Activated CD4-positive, CD25-positive, alpha-beta regulatory T cell treated with anti-CD3 and anti-CD28 coated beads, Interleukin-2, amount 50 U/mL, for 72 hours (primary cell): ENCODE data around the gene BBX.

Source experiments
- DNase-seq: peaks from one replicate; pipeline ENCODE4 v3.0.0; 2021

Gene BBX

GRCh38 chr3:107660306-107660976 is 137.7 kb downstream of the BBX start:
- DNase-seq: no peak

GRCh38 chr3:107661447-107662123 is 138.8 kb downstream of the BBX start:
- no peak for DNase-seq

GRCh38 chr3:107662124-107662507 is 139.4 kb downstream of the BBX start:
- DNase-seq: no peak

- no peak for DNase-seq
Observed at GRCh38 chr3:107662586-107662985, 139.8 kb downstream of the BBX start.

GRCh38 chr3:107663266-107663665 is 140.5 kb downstream of the BBX start:
- DNase-seq: no peak

GRCh38 chr3:107664614-107665013 is 141.9 kb downstream of the BBX start:
- DNase-seq: no peak

GRCh38 chr3:107665351-107665750 is 142.6 kb downstream of the BBX start:
- no peak for DNase-seq

GRCh38 chr3:107666853-107667252 is 144.1 kb downstream of the BBX start:
- DNase-seq: no peak

GRCh38 chr3:107668416-107668815 is 145.7 kb downstream of the BBX start:
- DNase-seq: no peak

GRCh38 chr3:107668963-107669362 is 146.2 kb downstream of the BBX start:
- DNase-seq: no peak

GRCh38 chr3:107669669-107670068 is 146.9 kb downstream of the BBX start:
- DNase-seq: no peak

GRCh38 chr3:107670986-107671385 is 148.2 kb downstream of the BBX start:
- no peak for DNase-seq

- DNase-seq: no peak
Observed at GRCh38 chr3:107674371-107674770, 151.6 kb downstream of the BBX start.

- DNase-seq: no peak
Observed at GRCh38 chr3:107675233-107675900, 152.6 kb downstream of the BBX start.

- DNase-seq: no peak
Observed at GRCh38 chr3:107676469-107677309, 153.9 kb downstream of the BBX start.

- DNase-seq: no peak
Observed at GRCh38 chr3:107679921-107680320, 157.2 kb downstream of the BBX start.

- DNase-seq: no peak
Observed at GRCh38 chr3:107680698-107681097, 157.9 kb downstream of the BBX start.

GRCh38 chr3:107681396-107681795 is 158.6 kb downstream of the BBX start:
- DNase-seq: no peak

- DNase-seq: no peak
Observed at GRCh38 chr3:107682580-107682979, 159.8 kb downstream of the BBX start.

GRCh38 chr3:107683447-107683846 is 160.7 kb downstream of the BBX start:
- no peak for DNase-seq

- DNase-seq: no peak
Observed at GRCh38 chr3:107684431-107684925, 161.7 kb downstream of the BBX start.

GRCh38 chr3:107685383-107685782 is 162.6 kb downstream of the BBX start:
- no peak for DNase-seq

GRCh38 chr3:107687056-107687581 is 164.4 kb downstream of the BBX start:
- no peak for DNase-seq
